OCI-LY7 (cell line): ENCODE measurements around the gene PHEX.

Experiments used
- EZH2phosphoT487 ChIP-seq: fragments of 200-600 bp; sonication (generic); IDR thresholded peaks from 2 replicates; pipeline ENCODE4 v1.6.1; 2018; ENCODE audit warnings: low read depth, borderline replicate concordance, mild to moderate bottlenecking, mixed run types, antibody characterized with exemption, low read length, moderate library complexity, mixed read lengths
- TF ChIP-seq, protein P1 (sequence below): fragments of 200-600 bp; sonication (generic); conservative IDR thresholded peaks from 2 replicates; pipeline ENCODE4 v1.5.1; 2014; ENCODE audit warnings: mild to moderate bottlenecking, antibody characterized with exemption, low read length, moderate library complexity, mixed read lengths

DNA sequence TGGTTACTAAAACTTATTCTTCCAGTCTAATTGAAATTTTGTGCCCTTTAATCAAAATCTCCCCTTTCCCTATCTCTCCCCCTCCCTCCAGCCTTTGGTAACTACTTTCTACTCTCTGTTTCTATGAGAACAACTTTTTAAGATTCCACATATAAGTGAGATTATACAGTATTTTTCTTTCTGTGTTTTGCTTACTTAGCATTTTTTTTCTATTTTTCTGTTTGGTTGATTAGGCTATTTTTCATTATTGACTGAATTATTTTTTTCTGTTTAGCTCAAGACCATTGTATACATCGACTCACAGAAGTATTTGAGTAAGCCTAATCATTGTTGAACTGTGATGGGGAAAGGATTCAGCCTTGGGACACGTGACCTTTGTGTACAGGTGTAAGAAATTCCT, 116.4 kb downstream of the PHEX start:
- TF ChIP-seq, protein P1, sequence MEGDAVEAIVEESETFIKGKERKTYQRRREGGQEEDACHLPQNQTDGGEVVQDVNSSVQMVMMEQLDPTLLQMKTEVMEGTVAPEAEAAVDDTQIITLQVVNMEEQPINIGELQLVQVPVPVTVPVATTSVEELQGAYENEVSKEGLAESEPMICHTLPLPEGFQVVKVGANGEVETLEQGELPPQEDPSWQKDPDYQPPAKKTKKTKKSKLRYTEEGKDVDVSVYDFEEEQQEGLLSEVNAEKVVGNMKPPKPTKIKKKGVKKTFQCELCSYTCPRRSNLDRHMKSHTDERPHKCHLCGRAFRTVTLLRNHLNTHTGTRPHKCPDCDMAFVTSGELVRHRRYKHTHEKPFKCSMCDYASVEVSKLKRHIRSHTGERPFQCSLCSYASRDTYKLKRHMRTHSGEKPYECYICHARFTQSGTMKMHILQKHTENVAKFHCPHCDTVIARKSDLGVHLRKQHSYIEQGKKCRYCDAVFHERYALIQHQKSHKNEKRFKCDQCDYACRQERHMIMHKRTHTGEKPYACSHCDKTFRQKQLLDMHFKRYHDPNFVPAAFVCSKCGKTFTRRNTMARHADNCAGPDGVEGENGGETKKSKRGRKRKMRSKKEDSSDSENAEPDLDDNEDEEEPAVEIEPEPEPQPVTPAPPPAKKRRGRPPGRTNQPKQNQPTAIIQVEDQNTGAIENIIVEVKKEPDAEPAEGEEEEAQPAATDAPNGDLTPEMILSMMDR = no peak
- no peak for TF ChIP-seq EZH2phosphoT487
